Stimulated activated CD4-positive, alpha-beta T cell treated with anti-CD3 and anti-CD28 coated beads, Interleukin-2, amount 100 ng/mL, for 48 hours (primary cell): ENCODE results near the gene DHRS3.

Experiments
- DNase-seq, 2 donors: peaks; one replicate each; pipeline ENCODE4 v3.0.0-alpha.2; 2020

Gene DHRS3

DNA sequence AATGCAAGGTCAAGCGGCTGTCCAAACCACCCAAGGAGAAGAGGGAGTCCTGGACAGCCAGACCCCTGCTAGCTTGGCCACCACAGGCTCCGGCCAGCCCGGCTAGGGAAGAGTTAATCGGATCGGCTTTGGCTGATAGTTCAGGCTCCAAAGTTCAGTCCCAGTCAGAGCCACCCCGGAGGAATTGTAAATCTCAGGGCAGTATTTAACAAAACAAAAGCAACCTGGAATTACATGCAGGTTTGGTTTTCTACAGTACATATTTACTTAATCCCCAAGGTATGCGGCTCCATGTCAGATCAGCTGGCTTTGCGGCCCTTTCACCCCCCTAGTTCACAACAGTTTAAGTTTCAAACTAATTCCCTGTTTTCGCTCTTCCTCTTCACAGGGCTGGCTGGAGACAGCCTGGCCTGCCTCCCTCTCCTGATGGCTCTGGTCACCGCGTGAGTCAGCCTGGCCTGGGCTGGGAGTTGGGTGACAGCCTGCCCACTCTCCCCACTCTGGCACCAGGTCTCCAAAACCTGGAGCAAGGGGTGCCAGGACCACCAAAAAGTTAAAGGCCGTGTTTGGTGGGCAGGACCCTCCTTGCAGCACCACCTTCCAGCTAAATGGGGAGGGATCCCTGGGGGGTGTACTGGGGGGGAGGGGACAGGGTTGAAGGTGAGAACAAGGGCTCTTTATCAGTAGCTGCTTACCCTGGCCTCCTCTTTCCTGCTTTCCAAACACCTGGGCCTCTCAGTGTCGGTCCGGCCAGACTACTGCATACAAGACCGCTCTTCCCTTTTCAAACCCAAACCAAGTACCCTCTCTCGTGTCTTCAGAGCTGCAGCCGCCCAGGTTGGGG lies 1.9 kb downstream of the DHRS3 start:
- no peak for DNase-seq

DNA sequence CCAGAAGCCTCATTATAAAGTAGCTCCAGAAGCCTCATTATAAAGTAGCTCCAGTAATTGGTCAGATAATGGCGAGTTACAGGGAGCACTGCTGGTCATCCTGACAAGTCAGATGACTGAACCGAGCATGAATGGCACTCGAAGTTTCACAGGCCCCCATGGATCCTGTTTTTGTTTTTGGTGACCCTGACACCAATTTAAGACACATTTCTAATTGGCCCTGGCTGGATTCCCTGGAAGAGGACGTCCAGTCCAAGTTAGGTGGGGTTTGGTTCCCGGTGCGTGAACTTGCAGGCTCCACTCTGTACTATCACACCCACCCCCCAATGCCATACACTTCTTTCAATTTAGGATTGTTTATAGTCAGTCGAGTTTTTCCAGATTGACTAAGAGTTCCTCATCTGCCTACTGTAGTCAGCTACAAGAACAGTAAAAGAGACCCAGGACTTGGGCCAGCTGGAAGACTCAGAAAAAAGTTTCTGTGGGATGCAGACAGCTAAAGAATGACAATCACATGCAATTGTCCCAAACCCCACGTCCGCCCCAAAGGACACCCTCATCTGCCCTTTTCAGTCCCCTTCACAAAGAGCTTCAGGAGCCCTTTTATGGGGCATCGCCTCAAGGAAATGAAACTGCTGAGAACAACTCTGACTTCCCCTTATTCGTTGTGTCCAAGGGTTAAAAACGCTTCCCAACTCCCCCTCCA lies 2.7 kb downstream of the DHRS3 start:
- no peak for DNase-seq

DNA sequence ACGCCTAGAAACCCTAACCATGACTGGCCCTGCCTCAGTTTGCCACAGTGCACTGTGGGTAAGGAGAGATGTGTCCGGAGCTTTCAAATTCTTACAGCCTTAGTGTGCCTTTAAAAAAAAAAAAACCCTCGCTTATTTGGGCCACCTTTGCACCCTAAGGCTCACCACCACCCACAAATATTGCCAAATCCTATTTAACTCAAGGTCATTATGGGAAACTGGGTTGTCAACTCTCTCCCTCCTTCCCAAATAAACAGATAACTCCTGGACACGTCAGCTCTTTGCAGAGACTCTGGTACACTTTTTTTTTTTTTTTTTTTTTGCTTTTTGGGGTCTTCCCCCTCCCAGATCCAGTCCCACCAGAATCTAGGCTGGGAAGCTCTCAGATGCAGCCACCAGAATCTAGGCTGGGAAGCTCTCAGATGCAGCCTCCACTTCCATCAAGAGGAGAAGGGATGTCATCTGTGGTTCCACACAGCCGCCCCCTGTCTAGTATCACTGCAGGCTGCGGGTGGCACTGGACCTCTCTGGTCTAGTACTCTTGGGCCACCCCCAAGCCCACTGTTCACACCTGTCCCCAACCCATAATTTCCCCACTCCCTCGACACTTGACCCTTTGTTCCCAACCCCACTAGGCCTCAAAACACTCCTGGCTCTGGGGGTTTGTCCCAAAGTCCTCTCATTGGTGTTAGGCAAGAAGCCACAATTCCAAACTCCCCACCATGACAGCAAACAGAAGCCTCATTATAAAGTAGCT lies 3.4 kb downstream of the DHRS3 start:
- DNase-seq, result no peak

DNA sequence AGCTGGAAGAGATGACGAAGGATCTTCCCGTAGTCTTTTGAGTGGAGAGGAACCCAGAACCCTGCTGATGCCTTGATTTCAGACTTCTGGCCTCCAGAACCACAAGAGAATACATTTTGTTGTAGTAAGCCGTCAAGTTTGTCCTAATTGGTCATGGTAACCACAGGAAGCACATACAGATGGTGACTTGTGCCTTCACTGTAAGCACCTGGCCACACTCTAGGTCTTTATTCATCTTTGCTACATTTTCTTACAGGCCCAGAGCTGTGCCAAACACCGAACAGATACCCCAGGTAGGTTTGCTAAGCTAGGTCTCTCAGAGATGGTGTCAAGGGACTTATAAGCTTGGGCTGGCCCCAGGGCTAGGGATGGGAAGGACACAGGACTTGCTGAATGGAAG lies 4.8 kb downstream of the DHRS3 start:
- no peak for DNase-seq

DNA sequence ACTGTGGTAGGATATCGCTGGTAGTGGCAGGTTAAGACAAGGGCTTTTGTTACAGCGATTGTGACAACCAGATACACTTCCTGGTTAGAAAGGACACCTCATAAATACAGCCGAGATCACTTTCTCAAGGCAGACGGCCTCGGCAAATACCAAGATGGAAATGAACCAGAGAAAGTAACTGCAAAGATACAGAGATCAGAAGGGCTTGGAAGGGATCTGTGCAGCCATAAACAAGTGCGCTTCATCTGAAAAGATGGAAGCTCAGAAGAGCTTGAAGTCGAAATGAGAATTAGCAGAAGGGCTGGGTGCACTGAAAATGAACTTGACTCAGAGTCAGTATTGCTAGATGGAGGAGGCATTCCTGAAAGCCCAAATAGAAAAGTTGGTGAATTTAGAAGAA lies 7.1 kb downstream of the DHRS3 start:
- DNase-seq, result no peak

DNA sequence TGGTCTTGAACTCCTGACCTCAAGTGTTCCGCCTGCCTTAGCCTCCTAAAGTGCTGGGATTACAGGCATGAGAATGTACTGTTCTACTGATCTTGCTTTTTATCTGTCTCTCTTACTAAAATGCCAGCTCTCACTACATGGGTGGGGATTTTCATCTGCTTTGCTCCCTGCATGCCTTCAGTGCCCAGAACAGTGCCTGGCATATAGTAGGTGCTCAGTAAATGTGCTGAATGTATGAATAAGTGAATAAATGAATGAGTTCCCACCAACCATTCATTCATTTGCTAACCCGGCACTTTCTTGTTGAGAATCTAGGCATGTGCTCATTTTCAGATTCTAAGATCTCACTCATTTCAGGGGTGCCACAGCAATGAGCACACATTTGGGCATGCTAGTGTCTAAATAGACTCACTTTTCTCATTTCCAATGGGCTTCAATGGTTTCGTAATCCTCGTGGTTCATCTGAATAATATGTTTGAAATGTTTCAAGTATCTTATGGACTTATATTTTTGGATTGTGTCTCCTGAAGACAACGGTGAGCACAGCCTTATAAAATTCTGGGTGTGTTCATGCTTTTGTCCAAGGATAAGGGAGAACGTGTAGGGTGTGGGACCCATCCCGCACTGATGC lies 7.6 kb downstream of the DHRS3 start:
- no peak for DNase-seq

DNA sequence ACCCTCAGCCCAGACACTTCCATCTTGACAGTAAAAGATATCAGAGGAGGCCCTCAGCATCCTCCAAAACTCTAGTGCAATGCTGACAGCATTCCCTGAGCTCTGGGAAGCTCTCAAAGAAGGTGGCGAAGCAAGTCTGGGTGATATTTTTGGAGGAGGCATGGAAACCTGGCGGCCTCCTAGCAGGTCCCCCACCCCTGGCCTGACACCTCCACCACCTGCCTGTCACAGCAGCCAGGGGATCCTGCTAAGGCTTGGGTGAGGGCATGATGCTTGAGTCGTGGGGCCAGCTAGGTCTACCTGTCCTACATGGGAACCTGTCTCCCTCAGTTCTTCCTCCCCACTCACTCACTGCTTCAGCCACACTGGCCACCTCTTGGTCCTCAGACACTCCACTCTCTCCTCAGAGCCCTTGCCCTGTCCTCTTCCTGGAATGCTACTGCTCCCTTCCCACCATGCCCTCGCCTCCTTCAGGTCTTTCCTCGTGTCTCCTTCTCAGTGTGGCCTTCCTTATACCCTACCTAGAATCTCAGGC lies 8.5 kb downstream of the DHRS3 start:
- DNase-seq, result no peak

DNA sequence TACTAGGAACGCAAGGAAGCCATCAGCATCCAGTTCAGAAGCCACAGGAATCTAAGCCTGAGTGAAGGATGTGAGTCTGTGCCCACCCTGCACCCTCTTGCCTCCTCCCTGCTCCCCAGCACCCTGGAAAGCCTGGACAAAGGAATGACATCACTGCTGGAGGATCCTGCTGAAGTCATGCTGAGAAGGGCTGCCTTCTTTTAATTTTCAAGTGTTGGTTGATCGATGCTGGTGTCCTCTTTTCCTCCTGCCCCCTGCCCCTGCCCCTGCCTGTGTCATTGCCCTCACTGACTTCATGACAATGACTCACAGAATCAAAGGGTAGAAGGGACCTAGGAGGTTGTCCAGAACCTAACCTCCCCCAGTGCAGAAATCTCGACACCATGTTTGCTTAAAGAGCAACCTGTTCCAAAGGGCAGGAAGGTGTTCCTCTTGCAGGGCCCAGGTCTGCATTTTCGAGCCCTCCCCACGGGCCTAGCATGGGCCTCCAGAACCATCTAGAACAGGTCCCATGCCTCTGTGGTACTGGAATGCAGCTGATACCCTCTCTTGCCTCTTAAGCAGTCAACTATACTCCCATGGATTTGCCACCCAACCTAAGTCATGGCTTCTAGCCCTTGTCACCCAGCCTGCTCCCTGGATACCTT lies 9.6 kb downstream of the DHRS3 start:
- no peak for DNase-seq

DNA sequence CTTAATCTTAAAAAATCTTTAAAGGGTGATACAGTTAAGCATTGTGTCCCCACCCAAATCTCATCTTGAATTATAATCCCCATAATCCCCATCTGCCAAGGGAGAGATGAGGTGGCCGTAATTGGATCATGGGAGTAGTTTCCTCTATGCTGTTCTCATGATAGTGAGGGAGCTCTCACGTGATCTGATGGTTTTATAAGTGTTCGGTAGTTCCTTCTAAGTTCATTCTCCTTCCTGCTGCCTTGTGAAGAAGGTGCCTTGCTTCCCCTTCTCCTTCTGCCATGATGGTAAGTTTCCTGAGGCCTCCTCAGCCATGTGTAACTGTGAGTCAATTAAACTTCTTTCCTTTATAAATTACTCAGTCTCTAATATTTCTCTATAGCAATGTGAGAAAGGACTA lies 10.7 kb downstream of the DHRS3 start:
- DNase-seq, result no peak

DNA sequence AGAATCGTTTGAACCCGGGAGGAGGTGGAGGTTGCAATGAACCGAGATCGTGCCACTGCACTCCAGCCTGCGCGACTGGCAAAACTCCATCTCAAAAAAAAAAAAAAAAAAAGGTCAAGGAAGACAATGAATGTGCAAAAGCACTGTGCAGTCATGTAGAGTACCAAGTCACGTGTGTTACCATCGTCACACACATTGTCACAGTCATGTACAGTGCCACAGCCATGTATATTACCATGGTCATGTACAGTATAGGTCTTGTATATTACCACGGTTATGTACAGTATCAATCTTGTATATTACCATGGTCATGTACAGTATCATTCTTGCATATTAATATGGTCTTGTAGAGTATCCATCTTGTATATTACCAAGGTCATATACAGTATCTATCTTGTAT lies 13.0 kb downstream of the DHRS3 start:
- DNase-seq, result no peak

DNA sequence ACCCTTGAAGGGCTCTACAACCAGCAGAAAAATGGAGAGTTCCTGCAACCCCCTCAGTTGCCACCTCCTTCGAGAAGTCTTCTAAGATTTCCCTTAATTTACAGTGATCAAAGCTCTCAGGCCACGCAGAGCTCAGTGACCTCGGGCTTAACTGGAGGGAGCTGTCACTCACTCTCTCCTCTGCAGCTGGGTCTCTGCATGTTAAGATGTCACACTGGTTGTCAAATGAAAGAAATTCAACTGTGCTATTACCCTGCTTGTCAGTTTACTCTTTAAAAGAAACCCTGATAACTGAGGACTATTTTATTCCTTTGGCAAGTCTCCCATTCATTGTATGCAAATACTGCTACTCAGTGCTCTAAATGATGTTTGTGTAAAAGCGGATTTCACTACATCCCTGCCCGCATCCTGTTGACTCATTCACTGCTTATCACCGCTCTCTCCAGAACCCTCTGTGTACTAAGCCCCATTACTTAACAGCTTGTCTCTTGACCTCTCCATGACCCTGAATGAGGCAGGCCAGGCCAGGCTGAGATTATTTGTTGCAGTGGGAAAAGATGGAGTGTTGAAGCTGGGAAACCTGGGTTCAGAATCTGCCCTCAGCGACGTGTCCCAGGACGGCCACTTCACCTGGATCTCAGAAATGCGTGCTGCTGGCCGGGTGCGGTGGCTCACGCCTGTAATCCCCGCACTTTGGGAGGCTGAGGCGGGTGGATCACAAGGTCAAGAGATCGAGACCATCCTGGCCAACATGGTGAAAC lies 13.7 kb downstream of the DHRS3 start:
- peak in 1 of 2 donors; percentile 41 for DNase-seq

DNA sequence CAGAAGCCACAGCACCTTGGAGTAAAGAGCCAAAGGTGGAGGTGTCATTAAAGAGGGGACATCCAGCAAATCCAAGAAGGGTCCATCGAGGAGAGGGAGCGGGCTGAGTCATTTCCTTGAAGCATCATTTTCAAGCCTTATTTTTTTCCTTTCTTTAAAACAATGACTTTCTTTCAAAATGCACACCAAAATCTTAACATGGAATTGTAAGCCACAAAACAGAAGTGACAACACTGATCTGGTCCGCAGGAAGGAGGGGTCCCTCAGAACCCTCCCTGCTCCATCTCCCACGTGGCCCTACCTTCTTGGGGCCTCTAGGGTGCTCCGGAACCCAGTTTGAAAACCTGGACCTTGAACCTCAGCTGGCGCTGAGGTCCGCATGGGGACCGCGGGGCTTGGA lies 14.8 kb downstream of the DHRS3 start:
- no peak for DNase-seq

DNA sequence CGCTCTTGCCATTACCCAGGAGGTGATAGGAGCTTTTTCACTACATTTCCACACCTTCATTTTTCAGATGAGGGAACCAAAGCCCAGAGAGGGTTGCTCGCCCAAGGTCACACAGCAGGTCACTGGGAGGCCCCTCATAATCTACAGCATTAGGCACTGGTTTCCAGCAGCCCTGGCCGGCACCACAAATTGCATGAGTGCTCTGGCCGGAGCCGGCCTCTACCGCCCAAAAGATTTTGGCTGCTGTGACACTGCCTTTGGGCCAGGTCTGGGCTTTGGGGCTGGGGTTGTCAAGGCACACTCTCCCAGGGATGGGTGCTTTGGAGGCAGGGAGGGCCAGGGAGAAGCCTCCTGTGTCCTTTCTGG lies 15.4 kb downstream of the DHRS3 start:
- no peak for DNase-seq

DNA sequence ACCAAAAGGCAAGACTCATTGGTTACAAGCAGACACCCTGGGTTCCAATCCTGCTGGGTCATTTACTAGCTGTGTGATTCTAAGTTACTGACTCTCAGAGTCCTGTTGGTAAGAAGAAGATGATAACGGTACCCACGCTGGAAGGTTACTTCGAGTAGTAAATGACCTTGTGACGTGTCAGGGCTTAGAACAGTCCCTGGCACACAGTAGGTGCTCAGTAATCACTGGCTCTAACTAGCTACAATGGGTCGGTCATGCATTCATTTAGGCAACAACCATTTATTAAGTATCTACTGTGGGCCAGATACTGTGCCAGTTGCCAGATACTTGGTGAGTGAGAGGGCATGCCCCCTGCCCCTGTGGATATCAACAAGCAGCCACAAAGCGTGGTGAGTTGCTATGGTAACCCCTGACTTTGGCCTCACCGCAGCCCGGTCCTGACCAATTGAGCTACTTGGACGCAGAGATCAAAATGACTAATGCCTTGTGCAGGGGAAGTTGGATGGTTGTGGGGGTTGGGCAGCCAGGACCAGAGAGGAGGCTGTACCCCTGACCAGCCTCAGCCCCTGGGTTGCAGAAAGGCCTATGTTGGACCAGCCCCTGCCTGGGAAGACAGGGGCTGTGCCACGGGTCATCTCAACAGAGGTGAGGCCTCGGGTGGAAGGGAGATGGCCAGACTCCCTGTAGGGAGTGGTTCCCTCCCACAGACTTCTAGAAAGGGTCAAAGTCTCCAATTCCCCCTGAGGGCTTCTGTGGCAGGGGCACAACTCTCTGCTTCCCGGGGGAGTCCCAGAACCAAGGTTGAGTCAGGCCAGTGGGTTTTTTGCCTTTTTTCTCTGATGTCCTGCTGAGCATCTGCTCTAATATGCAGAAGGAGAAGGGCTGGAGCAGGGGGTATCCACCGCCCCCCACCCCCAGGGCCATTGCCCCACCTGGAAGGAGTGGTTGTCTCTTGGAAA lies 16.0 kb downstream of the DHRS3 start:
- DNase-seq, result no peak

DNA sequence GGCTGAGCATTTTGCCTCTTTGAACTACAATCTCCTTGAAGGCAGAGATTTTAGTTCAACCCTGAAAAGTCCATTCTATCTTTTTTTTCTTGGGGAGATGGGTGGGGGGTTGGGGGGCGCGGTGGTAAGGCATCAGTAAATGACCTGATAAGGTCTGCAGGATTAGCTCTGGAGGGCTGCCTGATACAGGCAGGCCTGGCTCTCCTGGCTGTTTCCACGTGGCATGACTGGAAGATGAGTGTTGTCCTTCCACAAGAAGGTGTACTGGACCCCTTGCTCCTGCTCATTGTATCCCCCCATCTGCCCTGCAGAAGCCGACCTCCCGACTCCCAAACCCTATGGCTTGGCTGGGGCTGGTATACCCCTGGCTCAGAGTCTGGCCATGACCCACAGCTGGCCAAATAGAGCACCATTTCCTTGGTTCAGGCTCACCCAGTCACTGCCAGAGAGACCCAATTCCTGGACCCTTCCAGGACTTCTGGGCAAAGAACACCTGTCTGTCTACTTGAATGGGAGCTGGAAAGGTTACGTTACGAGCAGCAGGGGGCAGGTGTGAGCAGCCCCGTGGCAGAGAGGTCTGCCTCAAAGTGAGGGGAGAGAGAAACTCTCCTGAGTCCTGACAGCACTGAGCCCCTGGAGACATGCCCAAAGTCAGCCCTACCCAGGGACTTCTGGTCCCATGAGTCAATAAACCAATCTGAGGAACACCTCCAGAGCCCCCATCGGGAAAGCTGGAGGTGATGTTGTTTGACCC lies 17.0 kb downstream of the DHRS3 start:
- DNase-seq, result peak in 1 of 2 donors; percentile 31

DNA sequence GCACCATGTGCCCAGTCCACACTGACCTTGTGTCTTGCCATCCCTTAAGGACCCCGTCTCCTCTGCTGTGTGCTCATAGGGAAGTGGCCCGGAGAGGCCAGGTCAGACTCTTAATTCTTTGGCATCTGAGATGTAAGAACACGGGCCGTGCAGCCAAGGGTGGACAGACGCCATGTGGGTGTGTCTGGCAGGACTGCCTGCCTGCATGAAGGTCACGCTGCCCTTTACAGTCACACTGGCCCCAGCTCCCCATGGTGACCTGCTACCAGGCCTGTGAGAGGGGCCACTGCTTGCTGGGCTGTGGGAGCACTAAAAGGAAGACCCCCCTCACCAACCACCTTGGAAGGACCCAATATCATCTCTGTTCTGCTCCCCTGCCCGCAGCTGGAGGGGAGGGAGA lies 17.7 kb downstream of the DHRS3 start:
- DNase-seq, result no peak

DNA sequence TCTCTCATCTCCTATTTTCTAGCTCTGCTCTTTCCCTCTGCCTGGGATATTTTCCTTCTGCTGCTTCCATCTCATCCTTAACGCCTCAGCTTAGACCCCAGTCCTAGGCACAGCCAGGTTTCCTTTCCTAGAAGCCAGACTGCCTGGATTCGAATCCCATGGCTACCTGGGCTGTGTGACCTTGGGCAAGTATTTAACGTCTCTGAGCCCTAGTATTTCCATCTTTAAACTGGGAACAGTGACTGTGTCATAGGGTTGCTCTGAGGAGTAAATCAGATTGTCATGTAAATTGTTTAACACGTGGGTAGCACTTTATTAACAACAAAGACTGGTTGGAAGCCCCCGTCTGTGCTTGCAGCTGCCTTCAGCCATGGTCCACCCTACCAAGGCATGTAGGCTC lies 18.4 kb downstream of the DHRS3 start:
- DNase-seq, result no peak

DNA sequence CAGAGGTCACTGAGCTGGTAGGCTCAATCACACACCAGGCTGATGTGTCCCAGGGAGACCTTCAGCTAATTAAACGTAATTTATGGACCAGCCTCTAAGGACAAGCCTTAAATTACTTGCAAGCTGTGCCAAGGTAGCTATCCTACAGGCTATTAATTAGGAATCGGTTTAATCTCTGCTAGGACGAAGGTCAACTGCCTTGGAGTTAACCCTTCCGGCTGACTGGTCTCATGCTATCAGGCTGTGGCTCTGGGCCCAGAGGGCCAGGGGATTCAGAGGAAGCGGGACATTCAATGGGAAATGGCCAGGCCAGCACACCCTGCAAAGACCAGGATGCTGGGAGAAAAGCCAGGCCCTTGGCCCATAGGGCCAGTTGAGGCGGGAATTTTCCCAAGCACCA lies 19.0 kb downstream of the DHRS3 start:
- no peak for DNase-seq

DNA sequence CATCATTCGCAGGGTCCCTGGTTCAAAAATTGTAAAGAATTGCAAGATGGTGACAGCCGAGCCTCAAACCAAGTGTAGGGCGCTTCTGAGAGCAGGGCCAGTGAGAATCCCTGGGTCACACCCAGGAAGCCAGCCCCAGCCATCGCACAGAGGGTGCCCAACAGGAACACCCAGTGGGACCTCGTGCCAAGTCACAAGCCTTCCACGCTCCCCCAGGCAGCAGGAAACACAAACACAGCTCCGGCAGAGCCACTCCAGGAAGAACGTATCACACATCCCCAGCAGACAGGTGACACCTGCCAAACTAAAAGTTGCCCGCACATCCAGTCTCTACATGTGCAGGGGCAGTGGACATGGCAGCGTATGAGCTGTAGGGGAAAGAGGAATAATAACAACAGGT lies 20.2 kb downstream of the DHRS3 start:
- no peak for DNase-seq
